GM18951 (cell line): Measurements from ENCODE around the gene MIR17HG.

ENCODE experiments used
- POLR2A ChIP-seq: IDR thresholded peaks from 4 replicates; pipeline ENCODE4 v1.6.1; 2011; ENCODE audit warnings: mild to moderate bottlenecking; ENCODE audit not compliant: insufficient read length, insufficient read depth; ENCODE audit errors: extremely low read depth
- in situ Hi-C: fragments of 300-500 bp; cut with MboI; formaldehyde crosslinking; loops from one replicate; pipeline ENCODE4 v1.12.0; 2022; ENCODE audit warnings: low sequenced_read_pairs, mixed read lengths, inconsistent platforms; ENCODE audit not compliant: unreplicated experiment

Gene MIR17HG

GRCh38 chr13:91399189-91400062, 51.9 kb downstream of the MIR17HG start:
- in situ Hi-C loops: no loop called here
- TF ChIP-seq POLR2A: no peak

DNA sequence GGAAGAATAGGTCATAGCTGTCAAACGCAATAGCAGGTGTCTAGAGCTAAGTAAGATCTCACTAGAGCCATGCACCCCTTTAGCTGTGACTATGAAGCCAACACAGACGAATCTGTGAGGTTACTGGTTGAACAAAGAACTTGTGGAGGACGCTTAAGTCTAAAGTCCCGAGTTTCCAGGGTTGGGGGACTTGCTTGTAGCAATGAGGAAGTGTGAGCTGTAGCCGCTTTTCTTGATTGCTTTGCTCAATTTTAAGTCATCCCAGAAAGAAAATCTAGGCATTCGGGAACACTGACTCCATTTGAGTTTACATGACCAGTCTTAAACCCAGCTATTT, 52.5 kb downstream of the MIR17HG start:
- in situ Hi-C loops: no loop called here
- no peak for TF ChIP-seq POLR2A

DNA sequence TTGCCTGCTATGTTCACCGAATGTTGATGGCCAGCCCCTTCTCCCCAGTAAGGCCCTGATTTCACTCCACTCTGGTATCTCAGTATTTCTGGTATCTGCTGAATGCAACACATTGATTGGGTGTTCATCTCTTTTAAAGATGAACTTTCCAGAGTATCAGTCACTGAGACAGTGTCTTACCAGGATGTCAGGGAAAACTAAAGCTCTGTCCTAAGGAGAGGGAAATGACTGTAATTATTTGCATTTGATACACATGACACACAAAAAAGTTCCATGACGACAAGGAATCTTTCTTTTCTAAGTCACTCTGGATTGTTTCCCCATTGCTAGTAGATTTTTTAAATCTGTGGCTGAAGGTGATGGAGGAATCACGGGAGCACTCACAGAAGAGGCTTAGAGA, 53.2 kb downstream of the MIR17HG start:
- no peak for TF ChIP-seq POLR2A
- in situ Hi-C loops: no loop called here

- in situ Hi-C loops: no loop called here
- no peak for TF ChIP-seq POLR2A
Measured at GRCh38 chr13:91401920-91402319, 54.4 kb downstream of the MIR17HG start.
